GM12865 (cell line): ENCODE measurements around the gene MOK.

Experiments used
- DNase-seq: peaks from one replicate; pipeline ENCODE4 v3.0.0; 2010; ENCODE audit warnings: low read depth
- H3K4me3 ChIP-seq: 2 replicates; pipeline ENCODE4 v1.5.1; 2011; ENCODE audit warnings: mild to moderate bottlenecking, low read depth, low read length, control low read depth
- CTCF ChIP-seq: IDR thresholded peaks from 2 replicates; pipeline ENCODE4 v1.5.1; 2011; ENCODE audit warnings: low read length, control low read depth, low read depth, inconsistent platforms; ENCODE audit not compliant: insufficient read depth; ENCODE audit errors: missing control alignments

MOK gene

GRCh38 chr14:102201776-102202175 is 103.2 kb downstream of the MOK start:
- H3K4me3 ChIP-seq = no peak overlapping the region
- no peak for DNase-seq
- TF ChIP-seq CTCF = no peak

GRCh38 chr14:102201353-102201738 is 103.6 kb downstream of the MOK start:
- H3K4me3 ChIP-seq = no peak overlapping the region
- TF ChIP-seq CTCF = no peak
- DNase-seq = peak; percentile 61

- peak; percentile 35 for DNase-seq
- no peak overlapping the region for H3K4me3 ChIP-seq
These were observed 104.1 kb downstream of the MOK start for GRCh38 chr14:102200690-102201352.

GRCh38 chr14:102197317-102197853 is 107.6 kb downstream of the MOK start:
- no peak for TF ChIP-seq CTCF
- H3K4me3 ChIP-seq = no peak overlapping the region
- no peak for DNase-seq

More at GRCh38 chr14:102200690-102201352, 104.1 kb downstream of the MOK start:
- no peak for TF ChIP-seq CTCF

- no peak for DNase-seq
- no peak overlapping the region for H3K4me3 ChIP-seq
- TF ChIP-seq CTCF = no peak
These were observed 108.1 kb downstream of the MOK start for GRCh38 chr14:102196902-102197230.

GRCh38 chr14:102196039-102196901 is 108.7 kb downstream of the MOK start:
- TF ChIP-seq CTCF = no peak
- no peak for DNase-seq
- no peak overlapping the region for H3K4me3 ChIP-seq

GRCh38 chr14:102195446-102195845 is 109.5 kb downstream of the MOK start:
- TF ChIP-seq CTCF = no peak
- no peak for DNase-seq
- H3K4me3 ChIP-seq = no peak overlapping the region
